Measurements from ENCODE around the gene IDH3B. TPM values are rescaled to one million over a fixed set of nuclear protein-coding genes. Genes with fewer than 3 reads are reported as not detected.

IDH3B gene
- total and polyA plus RNA-seq, 2 of the 8 experiments (the other 6 are each of a cell fraction or from before 2014, with no cell fraction given): 110 to 167 TPM

GRCh38 chr20:2610326-2610725 lies 53.7 kb downstream of the IDH3B start:
- Histone ChIP-seq H2AK5ac (ENCODE audit: low read depth, low read length) (no peak overlapping the region), H3K36me3 (ENCODE audit: control insufficient read depth in 2 of 4, insufficient read depth in 4 of 4, low read length in 3 of 4) (no peaks in the 10 kb centered on the region; a peak in 1 of 8 replicates), H2AFZ (ENCODE audit: low read length) (no peak overlapping the region), H3K27ac (ENCODE audit: low read depth, low read length) (no peak overlapping the region), H3K23me2 (ENCODE audit: low read depth, low read length) (no peaks in the 10 kb centered on the region; the same call in 1 of the 2 replicates), H3K56ac (replicated peaks; ENCODE audit: insufficient read length, low read depth, low read length) (no peak overlapping the region), H3K79me1 (ENCODE audit: low read depth, low read length) (no peaks in the 10 kb centered on the region), H4K5ac (ENCODE audit: insufficient read length, low read depth, low read length) (no peak overlapping the region), H2BK5ac (ENCODE audit: low read depth, low read length) (no peak overlapping the region), H2BK20ac (ENCODE audit: low read length) (no peak overlapping the region), H3K4ac (replicated peaks; ENCODE audit: insufficient read length, low read depth, low read length) (no peak overlapping the region), H3K14ac (ENCODE audit: insufficient read length) (no peak overlapping the region), H3K79me2 (ENCODE audit: control insufficient read depth in 1 of 2, insufficient read depth in 2 of 2, low read length in 2 of 2) (no peaks in the 10 kb centered on the region), H4K20me1 (replicated peaks in 1 of 2; ENCODE audit: control insufficient read depth in 1 of 2, insufficient read depth in 2 of 2, low read length in 2 of 2) (no peaks in the 10 kb centered on the region), H3K18ac (ENCODE audit: extremely low read depth, low read length) (no peak overlapping the region), H4K8ac (ENCODE audit: extremely low read depth, insufficient read depth, low read length) (no peak overlapping the region), H3K23ac (ENCODE audit: insufficient read length) (no peak overlapping the region), H3K4me3 (ENCODE audit: extremely low read depth in 1 of 4, insufficient read depth in 2 of 4, low read depth in 3 of 4, low read length in 4 of 4) (no peak overlapping the region), H2BK12ac (ENCODE audit: low read depth, low read length) (no peak overlapping the region), H2BK120ac (replicated peaks; ENCODE audit: low read depth, low read length) (no peak overlapping the region), H3K27me3 (replicated peaks in 1 of 4; ENCODE audit: control insufficient read depth in 3 of 4, extremely low read depth in 1 of 4, insufficient read depth in 3 of 4, low read length in 3 of 4) (peaks cover 0 to 3% (median 0%) of the 10 kb centered on the region in 4 experiments; a peak in 1 of 7 replicates), H3K4me2 (ENCODE audit: insufficient read depth in 1 of 2, low read depth in 2 of 2, low read length in 2 of 2) (no peak overlapping the region), H2BK15ac (ENCODE audit: low read length) (no peak overlapping the region), H3K9ac (replicated peaks in 1 of 4; ENCODE audit: extremely low read depth in 1 of 4, low read depth in 3 of 4, low read length in 3 of 4) (no peak overlapping the region), H4K91ac (replicated peaks; ENCODE audit: insufficient read length, low read length) (no peak overlapping the region), H3K9me3 (ENCODE audit: insufficient read depth in 2 of 2, low read depth in 1 of 2, low read length in 1 of 2) (peaks cover 3 to 10% of the 10 kb centered on the region in 2 experiments; a peak in 3 of 4 replicates), H3K4me1 (replicated peaks in 1 of 4; ENCODE audit: control insufficient read depth in 3 of 4, insufficient read depth in 4 of 4, low read length in 3 of 4) (no peaks in the 10 kb centered on the region)
- 84% methylated on average over 6 of the region's 6 CpGs; no CpG with 5 or more reads in 1 of the 2 experiments for WGBS, 2 experiments (ENCODE audit: extremely low coverage in 1 of 2, insufficient coverage in 1 of 2, insufficient read length in 1 of 2, insufficient replicate concordance in 2 of 2, low coverage in 1 of 2, low lambda C conversion rate in 2 of 2, missing lambda C conversion rate in 1 of 2)
- CTCF ChIA-PET (ENCODE audit: partially characterized antibody): interaction anchor here (1.2 kb wide), 1 partner anchor 89 kb away, joined by 3 read pairs; no protein-coding TSS in a partner anchor
- POLR2A ChIA-PET (ENCODE audit: partially characterized antibody): no interaction called here
- TF ChIP-seq SIX5 (IDR thresholded peaks at IDR 0.05; ENCODE audit: low read depth, low read length) (no peak), RBBP5 (IDR thresholded peaks at IDR 0.05; ENCODE audit: borderline replicate concordance, low read depth, low read length) (no peak), E2F6 (IDR thresholded peaks at IDR 0.05) (no peak), FOSL1 (IDR thresholded peaks at IDR 0.05; ENCODE audit: insufficient read depth, low read depth, low read length) (no peak), POU5F1 (IDR thresholded peaks at IDR 0.05; ENCODE audit: low read depth, low read length) (no peak), TAF7 (optimal IDR thresholded peaks at IDR 0.05; ENCODE audit: borderline replicate concordance, low read depth, low read length) (no peak), SP1 (IDR thresholded peaks at IDR 0.05; ENCODE audit: low read depth, low read length) (no peak), ZNF274 (IDR thresholded peaks at IDR 0.05; ENCODE audit: borderline replicate concordance, extremely low read depth, low read length) (no peak), RXRA (IDR thresholded peaks at IDR 0.05; ENCODE audit: insufficient read depth, low read depth, low read length) (no peak)
- FAIRE-seq (no peak), DNase-seq (ENCODE audit: low read depth in 1 of 2, low spot score in 2 of 2) (no peak)

Measured in H1 (cell line).